NCI-H2227 treated with DMSO at 0.1 percent for 48 hours (cell line): ENCODE results near the gene TSNAX.
"Not testable (repeated sequence)": the region's sequence is repeated elsewhere in the genome, so short reads cannot be mapped to it uniquely, and the experiment has no call there.

Source experiments
- DNase-seq: peaks from one replicate; lab custom pipeline; 2025; lab: John Stamatoyannopoulos, UW

Gene TSNAX

DNA sequence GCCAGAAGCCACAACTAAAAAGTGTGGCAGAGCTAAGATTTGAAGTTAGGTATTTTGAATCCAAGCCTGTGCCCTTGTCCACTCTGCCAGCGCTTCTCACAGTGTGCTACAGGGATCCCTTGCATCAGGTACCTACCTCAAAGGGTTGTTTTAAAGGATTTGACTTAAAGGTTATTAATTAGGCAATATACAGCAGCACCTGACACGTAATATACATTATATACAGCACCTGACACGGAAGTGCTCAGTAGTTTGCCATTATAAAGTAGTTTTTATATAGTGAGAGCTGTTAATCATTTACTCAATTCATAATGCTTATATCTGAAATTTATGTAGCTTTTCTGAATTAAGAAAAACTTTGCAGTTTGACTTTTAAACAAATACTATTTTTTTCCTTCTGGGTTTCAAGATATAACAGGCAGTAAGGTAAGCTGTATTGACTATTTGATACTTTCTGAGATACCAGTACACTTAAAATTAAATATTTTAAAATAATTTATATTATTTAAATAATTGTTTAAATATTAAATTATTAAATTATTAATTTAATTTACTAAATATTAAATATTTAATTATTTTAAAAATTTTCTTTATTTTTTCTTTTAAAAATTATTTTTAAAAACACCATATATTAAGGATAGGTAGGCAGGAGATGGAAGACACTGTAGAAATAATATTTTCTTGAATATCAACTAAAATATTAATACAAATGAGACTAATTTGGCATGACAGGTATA, 33.3 kb downstream of the TSNAX start:
- DNase-seq = no peak

DNA sequence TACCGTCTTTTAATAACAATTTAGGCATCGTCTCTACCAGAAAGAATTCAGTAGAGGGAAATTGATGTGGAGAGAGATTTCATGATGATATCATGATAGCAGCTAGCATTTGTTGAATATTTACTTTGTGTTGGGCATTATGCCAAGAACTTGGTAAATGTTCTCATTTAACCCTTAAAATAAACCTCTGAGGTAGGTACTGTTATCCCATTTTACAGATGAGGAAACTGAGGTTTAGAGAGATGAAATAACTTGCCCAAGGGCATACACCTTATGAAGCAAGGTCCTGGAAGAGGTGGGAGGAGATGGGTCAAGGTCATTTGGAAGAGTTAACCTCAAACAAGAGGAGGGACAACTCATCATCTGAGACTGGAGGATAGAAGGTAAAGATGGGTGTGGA, 34.8 kb downstream of the TSNAX start:
- no peak for DNase-seq

DNA sequence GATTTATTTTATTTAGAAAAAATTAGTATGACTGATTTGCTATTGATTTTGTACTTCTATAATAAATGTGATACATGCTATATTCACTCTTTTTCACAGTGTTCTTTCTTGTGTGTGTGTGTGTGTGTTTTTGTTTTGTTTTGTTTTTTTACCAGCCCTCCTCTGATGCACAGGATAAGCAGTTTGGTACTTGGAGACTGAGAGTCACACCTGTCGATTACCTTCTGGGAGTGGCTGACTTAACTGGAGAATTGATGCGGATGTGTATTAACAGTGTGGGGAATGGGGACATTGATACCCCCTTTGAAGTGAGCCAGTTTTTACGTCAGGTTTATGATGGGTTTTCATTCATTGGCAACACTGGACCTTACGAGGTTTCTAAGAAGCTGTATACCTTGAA, 35.9 kb downstream of the TSNAX start:
- DNase-seq = no peak

DNA sequence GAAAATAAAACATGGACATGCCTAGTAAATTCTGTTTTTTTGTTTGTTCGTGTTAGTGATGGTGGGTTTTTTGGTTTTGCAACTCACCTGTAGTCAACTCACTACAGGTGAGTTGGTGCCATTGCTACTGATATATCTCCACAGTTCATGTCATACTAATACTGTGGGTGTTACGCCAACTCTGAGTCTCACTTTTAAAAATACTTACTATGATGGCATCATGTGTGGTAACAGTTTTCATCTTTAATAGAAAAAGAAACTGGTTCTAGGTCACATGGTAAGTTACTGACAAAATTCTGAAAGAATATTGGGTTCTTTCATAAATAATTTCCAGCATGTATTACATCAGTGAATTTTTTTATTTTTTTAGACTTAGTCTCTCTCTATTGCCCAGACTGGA, 38.0 kb downstream of the TSNAX start:
- no peak for DNase-seq

- DNase-seq = not testable (repeated sequence)
These were observed 41.8 kb downstream of the TSNAX start for GRCh38 chr1:231570262-231570661.

DNA sequence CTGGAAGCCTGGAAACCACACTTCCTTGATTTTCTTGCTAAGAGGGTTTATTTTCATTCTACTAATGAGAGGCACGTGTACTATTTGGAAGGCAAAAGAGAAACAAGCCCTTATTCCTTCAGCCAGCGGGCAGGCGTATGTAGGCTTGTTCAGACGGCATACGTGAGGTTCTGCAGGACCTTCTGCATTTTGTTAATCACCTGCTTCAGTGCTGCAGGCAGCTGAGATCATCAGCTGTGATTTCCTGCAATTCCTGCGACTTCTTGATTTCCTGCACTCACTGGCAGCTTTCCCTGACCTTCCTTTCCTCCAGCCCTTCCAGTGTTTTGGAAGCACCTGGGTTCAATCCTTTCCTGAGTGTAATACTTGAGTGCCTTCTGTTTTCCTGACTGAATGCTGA, 43.4 kb downstream of the TSNAX start:
- no peak for DNase-seq

GRCh38 chr1:231575472-231575871, 47.0 kb downstream of the TSNAX start:
- DNase-seq = no peak

- DNase-seq = no peak
These were observed 48.6 kb downstream of the TSNAX start for GRCh38 chr1:231576804-231577718.

GRCh38 chr1:231580874-231581273, 52.4 kb downstream of the TSNAX start:
- no peak for DNase-seq

- DNase-seq = no peak
These were observed 53.4 kb downstream of the TSNAX start for GRCh38 chr1:231581859-231582258.

DNA sequence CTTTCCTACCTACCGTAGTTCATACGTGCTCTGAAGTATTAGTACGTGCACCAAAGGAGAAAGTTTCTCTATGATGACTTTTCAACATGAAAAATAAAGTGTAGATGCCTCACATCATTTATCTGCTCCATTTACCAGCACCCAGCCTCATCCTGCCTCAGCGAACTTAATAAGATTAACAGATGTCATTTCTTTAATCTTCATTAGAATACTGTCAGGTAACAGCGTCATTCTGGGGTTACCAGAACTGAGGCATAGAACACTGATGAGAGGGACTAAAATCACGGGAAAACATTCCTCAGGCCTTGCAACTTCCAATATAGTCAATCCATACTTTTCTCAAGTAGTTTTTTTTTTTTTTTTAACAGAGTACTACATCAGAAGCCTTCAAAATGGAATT, 54.9 kb downstream of the TSNAX start:
- DNase-seq = no peak

- peak; percentile 11 for DNase-seq
These were observed 55.6 kb downstream of the TSNAX start for GRCh38 chr1:231584117-231584516.

- DNase-seq = no peak
These were observed 56.5 kb downstream of the TSNAX start for GRCh38 chr1:231584921-231585320.

DNA sequence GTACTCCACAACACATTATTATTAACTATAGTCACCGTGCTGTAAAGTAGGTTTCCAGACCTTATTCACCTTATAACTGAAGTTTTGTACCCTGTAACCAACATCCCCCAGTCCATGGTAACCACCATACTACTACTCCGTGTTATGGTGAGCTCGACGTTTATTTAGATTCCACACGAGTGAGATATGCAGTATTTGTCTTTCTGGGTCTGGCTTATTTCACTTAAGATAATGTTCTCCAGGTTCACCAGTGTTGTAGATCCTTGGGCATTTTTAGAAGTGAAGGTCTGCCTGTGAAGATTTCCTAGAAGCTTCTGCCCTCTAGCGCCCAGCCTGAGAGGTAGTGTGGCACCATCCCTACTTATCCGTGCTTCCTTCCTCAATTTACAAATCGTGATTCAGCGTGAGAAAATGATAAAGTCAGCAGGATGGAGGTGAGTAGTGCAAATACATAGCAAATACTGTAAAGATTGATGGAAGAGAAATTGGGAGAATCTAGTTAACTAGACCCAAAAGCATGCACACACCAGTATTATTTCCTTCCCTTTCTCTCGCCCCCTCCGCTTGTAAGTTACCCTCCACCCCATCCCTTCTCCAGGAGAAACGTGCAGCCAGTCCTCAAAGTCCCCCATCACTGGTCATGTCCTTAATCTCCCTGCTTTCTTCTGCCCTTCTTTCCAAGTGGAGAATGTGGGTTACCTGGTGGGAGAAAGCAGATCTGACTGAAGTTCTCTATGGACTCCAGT, 62.2 kb downstream of the TSNAX start:
- peak; percentile 43 for DNase-seq

DNA sequence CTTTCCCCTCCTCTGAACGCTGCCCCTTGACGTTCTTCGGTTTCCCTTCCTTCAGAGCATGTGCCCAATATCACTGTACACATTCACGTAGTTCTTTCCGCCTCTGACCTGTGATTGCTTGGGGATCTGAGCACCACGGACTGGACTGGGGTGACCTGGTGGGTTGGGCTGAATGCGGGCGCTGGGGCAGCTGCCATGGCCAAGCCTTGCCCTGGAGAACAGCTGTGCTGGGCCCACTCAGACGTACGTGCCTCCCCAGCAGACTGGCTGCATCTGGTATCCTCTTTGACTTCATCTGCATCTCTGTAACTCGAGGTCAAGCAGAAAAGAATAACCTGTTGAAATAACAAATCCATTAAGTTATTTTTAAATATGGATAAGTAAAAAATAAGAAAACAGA, 63.0 kb downstream of the TSNAX start:
- no peak for DNase-seq

GRCh38 chr1:231592809-231593208, 64.3 kb downstream of the TSNAX start:
- no peak for DNase-seq

DNA sequence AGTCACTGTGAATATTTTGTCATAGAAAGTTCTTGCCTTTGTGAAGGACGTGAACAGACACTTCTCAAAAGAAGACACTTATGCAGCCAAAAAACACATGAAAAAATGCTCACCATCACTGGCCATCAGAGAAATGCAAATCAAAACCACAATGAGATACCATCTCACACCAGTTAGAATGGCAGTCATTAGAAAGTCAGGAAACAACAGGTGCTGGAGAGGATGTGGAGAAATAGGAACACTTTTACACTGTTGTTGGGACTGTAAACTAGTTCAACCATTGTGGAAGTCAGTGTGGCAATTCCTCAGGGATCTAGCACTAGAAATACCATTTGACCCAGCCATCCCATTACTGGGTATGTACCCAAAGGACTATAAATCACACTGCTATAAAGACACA, 64.8 kb downstream of the TSNAX start:
- DNase-seq = not testable (repeated sequence)

GRCh38 chr1:231594123-231594522, 65.7 kb downstream of the TSNAX start:
- no peak for DNase-seq

DNA sequence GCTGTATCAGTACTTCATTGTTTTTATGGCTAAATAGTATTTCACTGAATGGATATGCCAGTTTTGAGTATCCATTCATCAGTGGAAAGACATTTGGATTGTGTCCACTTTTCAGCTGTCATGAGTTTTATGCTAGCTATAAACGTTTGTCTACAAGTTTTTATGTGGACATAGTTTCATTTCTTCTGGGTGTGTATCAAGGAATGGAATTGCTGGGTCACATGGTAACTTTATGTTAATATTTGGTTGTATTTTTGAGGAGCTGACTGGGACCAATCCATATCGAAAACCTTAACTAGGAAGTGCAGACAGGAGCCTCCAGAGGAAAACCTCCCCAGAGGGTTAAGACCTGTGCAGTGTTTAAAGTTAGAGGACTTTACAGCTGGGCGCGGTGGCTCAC, 66.3 kb downstream of the TSNAX start:
- no peak for DNase-seq

- no peak for DNase-seq
These were observed 67.9 kb downstream of the TSNAX start for GRCh38 chr1:231596337-231596791.

DNA sequence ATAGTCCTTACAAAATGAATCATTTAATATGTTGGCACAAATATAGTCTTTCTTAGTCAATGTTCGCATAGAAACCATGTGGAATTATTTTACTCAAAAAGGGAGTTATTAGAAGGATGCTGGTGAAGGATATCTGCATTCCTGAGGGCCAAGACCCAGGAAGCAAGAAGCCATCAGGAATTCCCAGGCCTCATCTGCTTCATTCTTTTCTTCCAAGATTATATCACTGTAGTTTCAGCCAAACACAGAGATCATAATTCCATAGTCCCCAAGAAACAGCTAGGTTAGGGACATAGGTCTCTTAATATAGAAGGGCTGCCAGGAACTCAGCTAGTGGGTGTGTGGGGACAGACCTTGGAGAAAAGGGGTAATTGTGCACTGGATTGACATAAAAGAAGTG, 69.5 kb downstream of the TSNAX start:
- no peak for DNase-seq

DNA sequence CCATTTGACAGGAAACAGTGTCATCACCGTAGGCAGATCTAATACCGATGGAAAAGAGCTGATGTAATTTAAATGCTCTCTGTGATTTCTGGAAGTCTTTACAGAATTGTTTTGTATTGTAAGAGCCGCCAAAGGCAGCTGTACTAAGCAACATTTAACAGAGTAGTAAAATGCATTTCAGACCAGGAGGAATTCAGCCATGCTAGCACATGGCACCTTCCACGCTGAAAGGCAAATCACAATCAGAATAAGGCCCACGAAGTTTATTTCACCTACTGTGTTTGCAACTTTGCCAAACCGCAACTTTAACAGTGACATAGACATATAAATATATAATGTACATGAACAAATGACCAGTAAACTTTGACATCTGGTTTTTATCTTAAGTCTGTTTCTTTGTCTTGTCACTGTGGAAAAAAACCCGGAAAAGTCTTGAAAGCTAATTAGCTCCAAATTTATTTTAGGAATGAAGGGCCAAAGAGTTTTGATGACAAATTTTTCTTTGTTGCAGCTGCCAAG, 72.0 kb downstream of the TSNAX start:
- no peak for DNase-seq
